Pancreas (tissue), 10 donors: ENCODE measurements around the gene CEP350. TPM values are rescaled to one million over a fixed set of nuclear protein-coding genes. Genes with fewer than 3 reads are reported as not detected.

Experiments used
- ATAC-seq, 4 donors: fragments of 200-7000 bp; cut with Tn5 transposase; one replicate each; pipeline versions ENCODE4 v1.8.0 to v1.9.1; 2020; ENCODE audit warnings: mild to moderate bottlenecking in 4 of 4, moderate library complexity in 4 of 4
- DNase-seq, 6 donors: peaks; one replicate each; pipeline ENCODE4 v3.0.0-alpha.2; 2020
- FAIRE-seq: peaks from 2 replicates; lab custom pipeline; 2012; peaks lifted over from hg19 to GRCh38; lab: Jason Lieb, UNC
- H3K27ac ChIP-seq, 4 donors: fragments of 200-600 bp; sonication (generic); 1 replicate in 3 of 4; 2 replicates in 1 of 4; pipeline versions ENCODE4 v1.5.0 to v1.8.0; 2020
- H3K27me3 ChIP-seq, 4 donors: fragments of 200-600 bp; one replicate each; pipeline ENCODE4 v1.8.0; 2021
- H3K36me3 ChIP-seq, 3 donors: fragments of 200-600 bp; sonication (generic) in 1 of 3; one replicate each; pipeline versions ENCODE4 v1.5.0 to v1.8.0; 2020 to 2021
- H3K4me1 ChIP-seq, 3 donors: fragments of 200-600 bp; one replicate each; pipeline ENCODE4 v1.8.0; 2021
- H3K4me3 ChIP-seq, 4 donors: fragments of 200-600 bp; sonication (generic) in 2 of 4; one replicate each; pipeline versions ENCODE4 v1.5.0 to v1.8.0; 2020 to 2021
- H3K9me3 ChIP-seq, 4 donors: fragments of 200-600 bp; one replicate each; pipeline ENCODE4 v1.8.0; 2021
- WGBS, 2 donors: extraction: QIAGEN DNeasy Blood & Tissue Kit; methylation state at CpG; one replicate each; pipeline ENCODE4 v1.1.7; 2013; 5-methylcytosine and 5-hydroxymethylcytosine counted together
- intact Hi-C, 3 donors: fragments of 100-400 bp; cut with DNase I; formaldehyde crosslinking; loops; one replicate each; pipeline versions ENCODE4 v1.11.1 to v1.14.2; 2022
- polyA plus RNA-seq, 2 donors: library from polyadenylated mRNA; stranded (reverse); fragments of 200-250 nt; gene quantifications; one replicate each; pipeline ENCODE4 v1.2.3, GENCODE V29; 2013
- total RNA-seq, 6 donors: library from RNA; stranded (reverse); fragmentation: NEBNext Ultra II Directional in 4 of 6; extraction: Animal tissue kit (Norgen Biotek cat#: 25700) in 4 of 6; gene quantifications; one replicate each; pipeline versions ENCODE4 v1.2.1 to v1.2.4, GENCODE V29; 2021 to 2023
- TF ChIP-seq, protein P1 (sequence below), 4 donors: fragments of 200-600 bp; sonication (generic) in 3 of 4; IDR thresholded peaks; one replicate each; pipeline versions ENCODE4 v1.5.0 to v1.8.0; 2021; ENCODE audit warnings: antibody characterized with exemption in 4 of 4
- donor health status: healthy with polysubstance abuse.
- donor health status: DM: no; HTN: no; CAD: no; lungs with moderate emphysema.
- donor health status: DM: no; HTN: no; CAD: no.
- donor health status: control.
- donor health status: control.
- donor health status: Bipolar disorder and iron deficiency.
- donor health status: DM: yes; HTN: yes; CAD: no.
- donor health status: DM: no; HTN: no; CAD: no.
- donor health status: DM: no; HTN: no; CAD: no.
- donor health status: DM: yes; HTN: yes; CAD: no.

The CEP350 gene
- total and polyA plus RNA-seq, 8 donors = 4.6 to 30.8 (median 21.4) TPM

- no peak for DNase-seq
- no peaks in the 10 kb centered on the region for H3K27me3 ChIP-seq
- H3K9me3 ChIP-seq = no peaks in the 10 kb centered on the region
- H3K27ac ChIP-seq = peak overlapping the region; percentile 44 to 94 (median 76)
- peaks cover 17 to 28% (median 22%) of the 10 kb centered on the region in 3 donors for H3K4me1 ChIP-seq
- TF ChIP-seq, protein P1, sequence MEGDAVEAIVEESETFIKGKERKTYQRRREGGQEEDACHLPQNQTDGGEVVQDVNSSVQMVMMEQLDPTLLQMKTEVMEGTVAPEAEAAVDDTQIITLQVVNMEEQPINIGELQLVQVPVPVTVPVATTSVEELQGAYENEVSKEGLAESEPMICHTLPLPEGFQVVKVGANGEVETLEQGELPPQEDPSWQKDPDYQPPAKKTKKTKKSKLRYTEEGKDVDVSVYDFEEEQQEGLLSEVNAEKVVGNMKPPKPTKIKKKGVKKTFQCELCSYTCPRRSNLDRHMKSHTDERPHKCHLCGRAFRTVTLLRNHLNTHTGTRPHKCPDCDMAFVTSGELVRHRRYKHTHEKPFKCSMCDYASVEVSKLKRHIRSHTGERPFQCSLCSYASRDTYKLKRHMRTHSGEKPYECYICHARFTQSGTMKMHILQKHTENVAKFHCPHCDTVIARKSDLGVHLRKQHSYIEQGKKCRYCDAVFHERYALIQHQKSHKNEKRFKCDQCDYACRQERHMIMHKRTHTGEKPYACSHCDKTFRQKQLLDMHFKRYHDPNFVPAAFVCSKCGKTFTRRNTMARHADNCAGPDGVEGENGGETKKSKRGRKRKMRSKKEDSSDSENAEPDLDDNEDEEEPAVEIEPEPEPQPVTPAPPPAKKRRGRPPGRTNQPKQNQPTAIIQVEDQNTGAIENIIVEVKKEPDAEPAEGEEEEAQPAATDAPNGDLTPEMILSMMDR (IDR thresholded peaks at IDR 0.05) = no peak
- WGBS, 2 donors = 13 to 19% methylated on average over 7 of the region's 7 CpGs
- H3K36me3 ChIP-seq = no peaks in the 10 kb centered on the region
- FAIRE-seq = no peak
- intact Hi-C loops = no loop called here
- no peak for ATAC-seq
- peak overlapping the region; percentile 40 to 94 (median 88) for H3K4me3 ChIP-seq
Measured at GRCh38 chr1:180154003-180154324, 199.4 kb downstream of the CEP350 start.

DNA sequence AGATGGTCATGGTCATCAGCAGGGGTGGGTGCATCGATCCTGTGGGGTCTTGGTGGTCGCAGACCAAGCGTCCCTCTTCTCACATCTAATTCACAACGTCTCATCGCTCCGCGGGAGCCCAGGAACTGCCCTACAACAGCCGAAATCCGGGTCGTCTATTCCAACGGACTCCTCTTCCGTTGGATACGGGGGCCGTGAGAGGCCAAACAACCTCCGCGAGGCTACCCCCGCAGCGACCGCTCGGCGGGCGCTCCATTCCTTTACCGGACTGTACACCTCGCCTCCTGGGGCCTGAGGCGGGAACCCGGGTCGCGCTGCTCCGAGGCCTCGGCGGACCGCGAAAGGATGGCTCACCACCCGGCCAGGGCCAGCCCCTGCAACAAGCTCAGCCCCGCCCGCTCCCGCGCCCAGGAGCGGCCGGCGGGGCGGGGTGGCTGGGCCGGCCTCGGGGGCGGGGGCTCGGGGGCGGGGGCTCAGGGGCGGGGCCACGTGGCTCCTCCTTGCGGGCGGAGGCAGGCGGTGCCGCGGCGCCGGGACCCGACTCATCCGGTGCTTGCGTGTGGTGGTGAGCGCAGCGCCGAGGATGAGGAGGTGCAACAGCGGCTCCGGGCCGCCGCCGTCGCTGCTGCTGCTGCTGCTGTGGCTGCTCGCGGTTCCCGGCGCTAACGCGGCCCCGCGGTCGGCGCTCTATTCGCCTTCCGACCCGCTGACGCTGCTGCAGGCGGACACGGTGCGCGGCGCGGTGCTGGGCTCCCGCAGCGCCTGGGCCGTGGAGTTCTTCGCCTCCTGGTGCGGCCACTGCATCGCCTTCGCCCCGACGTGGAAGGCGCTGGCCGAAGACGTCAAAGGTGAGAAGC is 199.9 kb downstream of the CEP350 start, which contains the start of gene QSOX1:
Gene QSOX1, plus strand, starts transcription at position 545 of the 857 bp plus-strand sequence. Its CDS starts 39 bp downstream, at position 584.
- TF ChIP-seq, protein P1 (IDR thresholded peaks at IDR 0.05) = no peak
- Histone ChIP-seq H3K4me1 (peaks cover 19 to 34% (median 28%) of the 10 kb centered on the region in 3 donors), H3K36me3 (no peaks in the 10 kb centered on the region), H3K9me3 (no peaks in the 10 kb centered on the region), H3K27me3 (no peaks in the 10 kb centered on the region), H3K4me3 (peak within 1 kb of the TSS; percentile 88 to 94 (median 91)), H3K27ac (peak within 1 kb of the TSS; percentile 69 to 94 (median 84))
- peak; percentile 67 to 81 (median 74) for ATAC-seq
- peak; percentile 84 to 97 (median 90) for DNase-seq
- FAIRE-seq = no peak
- intact Hi-C loops = no loop called here
- 0 to 1% methylated on average over 68 to 100 of the region's 100 CpGs for WGBS, 2 donors

DNA sequence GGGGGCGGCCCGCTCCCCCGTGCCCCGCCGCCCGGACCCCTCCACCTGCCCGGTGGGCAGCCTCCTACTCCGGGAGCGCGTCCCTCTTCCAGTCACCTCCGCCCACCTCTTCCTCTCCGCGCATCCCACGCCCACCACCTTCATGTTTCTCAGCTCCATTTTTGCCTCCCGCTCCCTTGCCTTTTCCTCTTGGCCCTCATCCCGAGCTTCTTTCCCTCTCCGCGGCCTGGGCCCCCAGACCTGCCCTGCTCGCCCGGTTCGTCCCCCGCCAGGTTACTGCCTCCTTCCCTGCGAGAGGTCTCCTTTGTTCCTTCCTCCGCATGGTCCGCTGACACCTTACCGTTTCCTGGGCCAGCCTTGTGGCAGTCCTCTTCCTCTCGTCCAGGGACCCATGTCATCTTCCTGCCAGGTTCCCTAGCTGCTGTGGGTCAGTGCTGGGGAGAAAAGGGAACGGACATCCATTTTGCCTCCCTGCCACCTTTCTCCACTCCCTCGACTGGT is 200.6 kb downstream of the CEP350 start:
- FAIRE-seq (no peak), DNase-seq (peak; percentile 39 to 76 (median 56)), ATAC-seq (peak in 2 of 4 donors; percentile 0 to 3)
- H3K27ac ChIP-seq = peak overlapping the region; percentile 69 to 94 (median 84)
- TF ChIP-seq, protein P1 (IDR thresholded peaks at IDR 0.05) = no peak
- H3K4me1 ChIP-seq = peaks cover 19 to 39% (median 34%) of the 10 kb centered on the region in 3 donors
- H3K9me3 ChIP-seq = no peaks in the 10 kb centered on the region
- no peaks in the 10 kb centered on the region for H3K36me3 ChIP-seq
- intact Hi-C loops = no loop called here
- peak overlapping the region; percentile 88 to 94 (median 91) for H3K4me3 ChIP-seq
- 0 to 1% methylated on average over 28 to 29 of the region's 29 CpGs for WGBS, 2 donors
- H3K27me3 ChIP-seq = no peaks in the 10 kb centered on the region

- no peaks in the 10 kb centered on the region for H3K9me3 ChIP-seq
- H3K27me3 ChIP-seq = no peaks in the 10 kb centered on the region
- H3K4me3 ChIP-seq = peak overlapping the region in 3 of 4 donors; percentile 88 to 94 (median 89)
- DNase-seq (no peak), ATAC-seq (no peak), FAIRE-seq (no peak)
- TF ChIP-seq, protein P1 (IDR thresholded peaks at IDR 0.05) = no peak
- intact Hi-C loops = no loop called here
- no peaks in the 10 kb centered on the region for H3K36me3 ChIP-seq
- peak overlapping the region in 3 of 4 donors; percentile 75 to 94 (median 92) for H3K27ac ChIP-seq
- peaks cover 19 to 43% (median 42%) of the 10 kb centered on the region in 3 donors for H3K4me1 ChIP-seq
- 40 to 47% methylated on average over 4 of the region's 4 CpGs for WGBS, 2 donors
Measured at GRCh38 chr1:180156201-180156600, 201.6 kb downstream of the CEP350 start.
